Measurements from ENCODE around the gene RPS19.

- TF ChIP-seq, protein P1, sequence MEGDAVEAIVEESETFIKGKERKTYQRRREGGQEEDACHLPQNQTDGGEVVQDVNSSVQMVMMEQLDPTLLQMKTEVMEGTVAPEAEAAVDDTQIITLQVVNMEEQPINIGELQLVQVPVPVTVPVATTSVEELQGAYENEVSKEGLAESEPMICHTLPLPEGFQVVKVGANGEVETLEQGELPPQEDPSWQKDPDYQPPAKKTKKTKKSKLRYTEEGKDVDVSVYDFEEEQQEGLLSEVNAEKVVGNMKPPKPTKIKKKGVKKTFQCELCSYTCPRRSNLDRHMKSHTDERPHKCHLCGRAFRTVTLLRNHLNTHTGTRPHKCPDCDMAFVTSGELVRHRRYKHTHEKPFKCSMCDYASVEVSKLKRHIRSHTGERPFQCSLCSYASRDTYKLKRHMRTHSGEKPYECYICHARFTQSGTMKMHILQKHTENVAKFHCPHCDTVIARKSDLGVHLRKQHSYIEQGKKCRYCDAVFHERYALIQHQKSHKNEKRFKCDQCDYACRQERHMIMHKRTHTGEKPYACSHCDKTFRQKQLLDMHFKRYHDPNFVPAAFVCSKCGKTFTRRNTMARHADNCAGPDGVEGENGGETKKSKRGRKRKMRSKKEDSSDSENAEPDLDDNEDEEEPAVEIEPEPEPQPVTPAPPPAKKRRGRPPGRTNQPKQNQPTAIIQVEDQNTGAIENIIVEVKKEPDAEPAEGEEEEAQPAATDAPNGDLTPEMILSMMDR (IDR thresholded peaks at IDR 0.05 in 2 of 3, conservative IDR thresholded peaks at IDR 0.05 in 1 of 3; ENCODE audit: control insufficient read depth in 2 of 3, extremely low read depth in 1 of 3, insufficient read depth in 1 of 3, low read depth in 3 of 3, low read length in 3 of 3), result peak; percentile 19 to 29 (median 20); a peak in 2 of 6 replicates
- no peak for TF ChIP-seq NFYA (IDR thresholded peaks at IDR 0.05; ENCODE audit: borderline replicate concordance, low read depth, low read length)
- TF ChIP-seq SREBF1 (IDR thresholded peaks at IDR 0.05; ENCODE audit: low read length), result no peak
These were observed 33.8 kb downstream of the RPS19 start for GRCh38 chr19:41893899-41894298.

All from GM12878 (cell line).